Measurements from ENCODE around the gene MDC1.

DNA sequence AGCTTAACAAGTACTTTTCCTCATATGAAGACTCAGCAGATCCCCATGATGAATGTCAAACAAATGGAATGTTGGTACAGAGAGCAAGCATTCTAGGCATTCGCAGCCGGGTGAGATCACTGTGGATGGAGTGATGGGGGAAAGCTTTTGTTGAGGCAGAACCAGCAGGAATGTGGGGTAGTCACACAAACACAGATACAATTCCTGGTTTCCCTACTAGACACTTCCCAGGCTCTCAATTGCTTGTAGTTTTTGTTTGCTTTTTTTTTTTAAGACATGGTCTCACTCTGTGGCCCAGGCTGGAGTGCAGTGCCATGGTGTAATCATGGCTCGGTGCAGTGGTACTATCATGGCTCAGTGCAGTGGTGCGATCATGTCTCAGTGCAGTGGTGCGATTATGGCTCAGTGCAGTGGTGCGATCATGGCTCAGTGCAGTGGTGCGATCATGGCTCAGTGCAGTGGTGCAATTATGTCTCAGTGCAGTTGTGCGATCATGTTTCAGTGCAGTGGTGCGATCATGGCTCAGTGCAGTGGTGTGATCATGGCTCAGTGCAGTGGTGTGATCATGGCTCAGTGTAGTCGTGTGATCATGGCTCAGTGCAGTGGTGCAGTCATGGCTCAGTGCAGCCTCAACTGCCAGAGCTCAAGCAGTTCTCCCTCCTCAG lies 42.6 kb upstream of the MDC1 start:
- TF ChIP-seq, protein P1, sequence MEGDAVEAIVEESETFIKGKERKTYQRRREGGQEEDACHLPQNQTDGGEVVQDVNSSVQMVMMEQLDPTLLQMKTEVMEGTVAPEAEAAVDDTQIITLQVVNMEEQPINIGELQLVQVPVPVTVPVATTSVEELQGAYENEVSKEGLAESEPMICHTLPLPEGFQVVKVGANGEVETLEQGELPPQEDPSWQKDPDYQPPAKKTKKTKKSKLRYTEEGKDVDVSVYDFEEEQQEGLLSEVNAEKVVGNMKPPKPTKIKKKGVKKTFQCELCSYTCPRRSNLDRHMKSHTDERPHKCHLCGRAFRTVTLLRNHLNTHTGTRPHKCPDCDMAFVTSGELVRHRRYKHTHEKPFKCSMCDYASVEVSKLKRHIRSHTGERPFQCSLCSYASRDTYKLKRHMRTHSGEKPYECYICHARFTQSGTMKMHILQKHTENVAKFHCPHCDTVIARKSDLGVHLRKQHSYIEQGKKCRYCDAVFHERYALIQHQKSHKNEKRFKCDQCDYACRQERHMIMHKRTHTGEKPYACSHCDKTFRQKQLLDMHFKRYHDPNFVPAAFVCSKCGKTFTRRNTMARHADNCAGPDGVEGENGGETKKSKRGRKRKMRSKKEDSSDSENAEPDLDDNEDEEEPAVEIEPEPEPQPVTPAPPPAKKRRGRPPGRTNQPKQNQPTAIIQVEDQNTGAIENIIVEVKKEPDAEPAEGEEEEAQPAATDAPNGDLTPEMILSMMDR (IDR thresholded peaks at IDR 0.05) = no peak
- TF ChIP-seq EZH2phosphoT487 (IDR thresholded peaks at IDR 0.05; ENCODE audit: borderline replicate concordance, low read depth) (no peak), CHD2 (IDR thresholded peaks at IDR 0.05; ENCODE audit: low read length, partially characterized antibody) (no peak), GABPA (IDR thresholded peaks at IDR 0.05; ENCODE audit: low read depth) (no peak), MXI1 (IDR thresholded peaks at IDR 0.05; ENCODE audit: low read depth, low read length) (no peak), FOXM1 (IDR thresholded peaks at IDR 0.05; ENCODE audit: low read depth) (no peak), POLR2AphosphoS5 (IDR thresholded peaks at IDR 0.05; ENCODE audit: low read depth, low read length) (peak; percentile 64; the same call in 1 of the 2 replicates)

Data from SK-N-SH (cell line).